ENCODE results near the gene SYCN.
"Not testable (repeated sequence)": the region's sequence is repeated elsewhere in the genome, so short reads cannot be mapped to it uniquely, and the experiment has no call there.

The SYCN gene

GRCh38 chr19:39223703-39224279 lies 19.7 kb upstream of the SYCN start:
- no peak for DNase-seq

- DNase-seq: not testable (repeated sequence)
Observed at GRCh38 chr19:39219108-39219507, 15.0 kb upstream of the SYCN start.

- no peak for DNase-seq
Observed at GRCh38 chr19:39218230-39219007, 14.4 kb upstream of the SYCN start.

- no peak for DNase-seq
Observed at GRCh38 chr19:39217094-39217493, 13.0 kb upstream of the SYCN start.

- DNase-seq: not testable (repeated sequence)
Observed at GRCh38 chr19:39215323-39215722, 11.3 kb upstream of the SYCN start.

GRCh38 chr19:39212375-39212742 lies 8.3 kb upstream of the SYCN start:
- DNase-seq: peak; percentile 64

GRCh38 chr19:39211731-39212374 lies 7.8 kb upstream of the SYCN start:
- DNase-seq: no peak

GRCh38 chr19:39209196-39209595 lies 5.1 kb upstream of the SYCN start:
- DNase-seq: no peak

- no peak for DNase-seq
Observed at GRCh38 chr19:39208175-39208795, 4.2 kb upstream of the SYCN start.

GRCh38 chr19:39207293-39207836 lies 3.3 kb upstream of the SYCN start:
- no peak for DNase-seq

GRCh38 chr19:39206122-39206521 lies 2.1 kb upstream of the SYCN start:
- DNase-seq: no peak

- DNase-seq: no peak
Observed at GRCh38 chr19:39205449-39205764, 1.3 kb upstream of the SYCN start.

- no peak for DNase-seq
Observed at GRCh38 chr19:39202998-39203355, 1.1 kb downstream of the SYCN start.

- no peak for DNase-seq
Observed at GRCh38 chr19:39200803-39201115, 3.3 kb downstream of the SYCN start.

- DNase-seq: no peak
Observed at GRCh38 chr19:39200066-39200802, 3.8 kb downstream of the SYCN start.

GRCh38 chr19:39199025-39199424 lies 5.0 kb downstream of the SYCN start:
- no peak for DNase-seq

GRCh38 chr19:39197808-39198207 lies 6.3 kb downstream of the SYCN start:
- DNase-seq: no peak

- DNase-seq: no peak
Observed at GRCh38 chr19:39196860-39197562, 7.1 kb downstream of the SYCN start, which contains the start of gene NCCRP1. NCCRP1 (plus strand) TSS chr19:39196964; CDS start chr19:39196983, 19 bp downstream.

GRCh38 chr19:39196320-39196719 lies 7.7 kb downstream of the SYCN start:
- DNase-seq: no peak

- no peak for DNase-seq
Observed at GRCh38 chr19:39195755-39196154, 8.3 kb downstream of the SYCN start.

GRCh38 chr19:39194832-39195542 lies 9.1 kb downstream of the SYCN start:
- no peak for DNase-seq

- DNase-seq: no peak
Observed at GRCh38 chr19:39193803-39194202, 10.3 kb downstream of the SYCN start.

Measured in activated CD4-positive, alpha-beta T cell treated with anti-CD3 and anti-CD28 coated beads, Interleukin-2, amount 50 U/mL, for 16 hours (primary cell).